ENCODE results near the gene NECTIN1.

The NECTIN1 gene

GRCh38 chr11:119652907-119653659, 75.9 kb downstream of the NECTIN1 start:
- no peak for ATAC-seq
- TF ChIP-seq RARB (CRISPR knock-in tag; IDR thresholded peaks at IDR 0.05) (no peak), ESRRG (CRISPR knock-in tag; IDR thresholded peaks at IDR 0.05) (no peak), TCF4 (CRISPR knock-in tag; IDR thresholded peaks at IDR 0.05; ENCODE audit: borderline replicate concordance) (no peak), TOX (CRISPR knock-in tag; IDR thresholded peaks at IDR 0.05; ENCODE audit: borderline replicate concordance) (no peak)
- TF ChIP-seq, protein P1, sequence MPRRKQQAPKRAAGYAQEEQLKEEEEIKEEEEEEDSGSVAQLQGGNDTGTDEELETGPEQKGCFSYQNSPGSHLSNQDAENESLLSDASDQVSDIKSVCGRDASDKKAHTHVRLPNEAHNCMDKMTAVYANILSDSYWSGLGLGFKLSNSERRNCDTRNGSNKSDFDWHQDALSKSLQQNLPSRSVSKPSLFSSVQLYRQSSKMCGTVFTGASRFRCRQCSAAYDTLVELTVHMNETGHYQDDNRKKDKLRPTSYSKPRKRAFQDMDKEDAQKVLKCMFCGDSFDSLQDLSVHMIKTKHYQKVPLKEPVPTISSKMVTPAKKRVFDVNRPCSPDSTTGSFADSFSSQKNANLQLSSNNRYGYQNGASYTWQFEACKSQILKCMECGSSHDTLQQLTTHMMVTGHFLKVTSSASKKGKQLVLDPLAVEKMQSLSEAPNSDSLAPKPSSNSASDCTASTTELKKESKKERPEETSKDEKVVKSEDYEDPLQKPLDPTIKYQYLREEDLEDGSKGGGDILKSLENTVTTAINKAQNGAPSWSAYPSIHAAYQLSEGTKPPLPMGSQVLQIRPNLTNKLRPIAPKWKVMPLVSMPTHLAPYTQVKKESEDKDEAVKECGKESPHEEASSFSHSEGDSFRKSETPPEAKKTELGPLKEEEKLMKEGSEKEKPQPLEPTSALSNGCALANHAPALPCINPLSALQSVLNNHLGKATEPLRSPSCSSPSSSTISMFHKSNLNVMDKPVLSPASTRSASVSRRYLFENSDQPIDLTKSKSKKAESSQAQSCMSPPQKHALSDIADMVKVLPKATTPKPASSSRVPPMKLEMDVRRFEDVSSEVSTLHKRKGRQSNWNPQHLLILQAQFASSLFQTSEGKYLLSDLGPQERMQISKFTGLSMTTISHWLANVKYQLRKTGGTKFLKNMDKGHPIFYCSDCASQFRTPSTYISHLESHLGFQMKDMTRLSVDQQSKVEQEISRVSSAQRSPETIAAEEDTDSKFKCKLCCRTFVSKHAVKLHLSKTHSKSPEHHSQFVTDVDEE (CRISPR knock-in tag; IDR thresholded peaks at IDR 0.05): no peak

DNA sequence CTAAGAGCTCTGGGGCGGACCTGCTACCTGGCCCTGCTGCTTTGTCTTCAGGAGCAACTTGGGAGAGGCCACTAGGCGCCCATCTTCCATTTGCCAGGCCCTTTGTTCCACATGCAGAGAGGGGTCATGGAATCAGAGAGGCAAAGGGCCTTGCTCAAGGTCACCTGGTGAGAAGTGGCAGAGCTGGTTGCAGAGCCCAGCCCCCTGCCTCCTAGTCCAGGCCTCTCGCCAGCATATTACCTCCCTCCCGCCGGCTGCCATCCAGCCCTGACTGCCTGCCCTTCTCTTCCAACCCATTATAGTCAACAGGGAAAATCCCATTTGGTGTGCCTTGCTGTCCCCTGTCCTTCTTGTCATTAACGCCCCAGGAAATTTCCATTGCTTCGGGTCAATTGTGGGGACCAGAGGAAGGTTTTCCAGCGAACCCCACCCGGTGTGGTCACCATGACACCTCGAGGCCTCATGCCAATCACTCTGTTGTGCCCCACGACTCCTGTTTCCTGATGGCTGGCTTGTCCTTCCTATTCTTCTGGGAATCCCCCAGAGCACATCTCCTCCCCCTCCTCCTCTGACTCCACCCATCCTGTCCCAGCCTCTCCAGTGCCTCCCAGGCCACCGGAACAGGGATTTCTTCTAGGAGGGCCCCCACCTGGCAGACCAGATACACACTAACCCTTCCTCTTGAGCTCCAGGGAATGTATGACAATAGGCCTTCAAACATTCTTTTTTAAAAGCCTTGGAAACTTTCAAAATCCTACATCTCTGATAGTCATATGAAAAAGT, 77.0 kb downstream of the NECTIN1 start:
- TF ChIP-seq ZC3H10 (CRISPR knock-in tag; IDR thresholded peaks at IDR 0.05): no peak
- TF ChIP-seq ZFP3 (CRISPR knock-in tag; IDR thresholded peaks at IDR 0.05): no peak
- TF ChIP-seq GLIS3 (CRISPR knock-in tag; IDR thresholded peaks at IDR 0.05): no peak
- TF ChIP-seq ZNF565 (CRISPR knock-in tag; conservative IDR thresholded peaks at IDR 0.05; ENCODE audit: low read depth): no peak
- no peak for ATAC-seq

GRCh38 chr11:119650251-119650650, 78.7 kb downstream of the NECTIN1 start:
- no peak for ATAC-seq
- no peak for TF ChIP-seq BACH2 (CRISPR knock-in tag; IDR thresholded peaks at IDR 0.05; ENCODE audit: borderline replicate concordance)
- no peak for TF ChIP-seq CSRNP3 (CRISPR knock-in tag; IDR thresholded peaks at IDR 0.05)
- TF ChIP-seq OSR1 (CRISPR knock-in tag; IDR thresholded peaks at IDR 0.05): no peak
- no peak for TF ChIP-seq SNAI2 (CRISPR knock-in tag; IDR thresholded peaks at IDR 0.05)
- TF ChIP-seq, protein P2, sequence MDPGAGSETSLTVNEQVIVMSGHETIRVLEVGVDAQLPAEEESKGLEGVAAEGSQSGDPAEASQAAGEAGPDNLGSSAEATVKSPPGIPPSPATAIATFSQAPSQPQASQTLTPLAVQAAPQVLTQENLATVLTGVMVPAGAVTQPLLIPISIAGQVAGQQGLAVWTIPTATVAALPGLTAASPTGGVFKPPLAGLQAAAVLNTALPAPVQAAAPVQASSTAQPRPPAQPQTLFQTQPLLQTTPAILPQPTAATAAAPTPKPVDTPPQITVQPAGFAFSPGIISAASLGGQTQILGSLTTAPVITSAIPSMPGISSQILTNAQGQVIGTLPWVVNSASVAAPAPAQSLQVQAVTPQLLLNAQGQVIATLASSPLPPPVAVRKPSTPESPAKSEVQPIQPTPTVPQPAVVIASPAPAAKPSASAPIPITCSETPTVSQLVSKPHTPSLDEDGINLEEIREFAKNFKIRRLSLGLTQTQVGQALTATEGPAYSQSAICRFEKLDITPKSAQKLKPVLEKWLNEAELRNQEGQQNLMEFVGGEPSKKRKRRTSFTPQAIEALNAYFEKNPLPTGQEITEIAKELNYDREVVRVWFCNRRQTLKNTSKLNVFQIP (CRISPR knock-in tag; IDR thresholded peaks at IDR 0.05; ENCODE audit: borderline replicate concordance, low read depth): no peak
- no peak for TF ChIP-seq ZFP30 (CRISPR knock-in tag; IDR thresholded peaks at IDR 0.05)
- TF ChIP-seq ESRRG (CRISPR knock-in tag; IDR thresholded peaks at IDR 0.05): no peak
- no peak for TF ChIP-seq TOX (CRISPR knock-in tag; IDR thresholded peaks at IDR 0.05; ENCODE audit: borderline replicate concordance)
- TF ChIP-seq PPARA (CRISPR knock-in tag; IDR thresholded peaks at IDR 0.05; ENCODE audit: borderline replicate concordance): no peak
- no peak for TF ChIP-seq ZC3H10 (CRISPR knock-in tag; IDR thresholded peaks at IDR 0.05)
- TF ChIP-seq RARB (CRISPR knock-in tag; IDR thresholded peaks at IDR 0.05): no peak
- no peak for TF ChIP-seq ZFP3 (CRISPR knock-in tag; IDR thresholded peaks at IDR 0.05)
- TF ChIP-seq, protein P3, sequence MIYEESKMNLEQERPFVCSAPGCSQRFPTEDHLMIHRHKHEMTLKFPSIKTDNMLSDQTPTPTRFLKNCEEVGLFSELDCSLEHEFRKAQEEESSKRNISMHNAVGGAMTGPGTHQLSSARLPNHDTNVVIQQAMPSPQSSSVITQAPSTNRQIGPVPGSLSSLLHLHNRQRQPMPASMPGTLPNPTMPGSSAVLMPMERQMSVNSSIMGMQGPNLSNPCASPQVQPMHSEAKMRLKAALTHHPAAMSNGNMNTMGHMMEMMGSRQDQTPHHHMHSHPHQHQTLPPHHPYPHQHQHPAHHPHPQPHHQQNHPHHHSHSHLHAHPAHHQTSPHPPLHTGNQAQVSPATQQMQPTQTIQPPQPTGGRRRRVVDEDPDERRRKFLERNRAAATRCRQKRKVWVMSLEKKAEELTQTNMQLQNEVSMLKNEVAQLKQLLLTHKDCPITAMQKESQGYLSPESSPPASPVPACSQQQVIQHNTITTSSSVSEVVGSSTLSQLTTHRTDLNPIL (CRISPR knock-in tag; IDR thresholded peaks at IDR 0.05; ENCODE audit: low read depth): no peak
- TF ChIP-seq ZNF70 (CRISPR knock-in tag; IDR thresholded peaks at IDR 0.05): no peak
- TF ChIP-seq ARNTL (CRISPR knock-in tag; IDR thresholded peaks at IDR 0.05; ENCODE audit: borderline replicate concordance, low read depth): no peak
- TF ChIP-seq, protein P4, sequence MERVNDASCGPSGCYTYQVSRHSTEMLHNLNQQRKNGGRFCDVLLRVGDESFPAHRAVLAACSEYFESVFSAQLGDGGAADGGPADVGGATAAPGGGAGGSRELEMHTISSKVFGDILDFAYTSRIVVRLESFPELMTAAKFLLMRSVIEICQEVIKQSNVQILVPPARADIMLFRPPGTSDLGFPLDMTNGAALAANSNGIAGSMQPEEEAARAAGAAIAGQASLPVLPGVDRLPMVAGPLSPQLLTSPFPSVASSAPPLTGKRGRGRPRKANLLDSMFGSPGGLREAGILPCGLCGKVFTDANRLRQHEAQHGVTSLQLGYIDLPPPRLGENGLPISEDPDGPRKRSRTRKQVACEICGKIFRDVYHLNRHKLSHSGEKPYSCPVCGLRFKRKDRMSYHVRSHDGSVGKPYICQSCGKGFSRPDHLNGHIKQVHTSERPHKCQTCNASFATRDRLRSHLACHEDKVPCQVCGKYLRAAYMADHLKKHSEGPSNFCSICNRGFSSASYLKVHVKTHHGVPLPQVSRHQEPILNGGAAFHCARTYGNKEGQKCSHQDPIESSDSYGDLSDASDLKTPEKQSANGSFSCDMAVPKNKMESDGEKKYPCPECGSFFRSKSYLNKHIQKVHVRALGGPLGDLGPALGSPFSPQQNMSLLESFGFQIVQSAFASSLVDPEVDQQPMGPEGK (CRISPR knock-in tag; IDR thresholded peaks at IDR 0.05; ENCODE audit: borderline replicate concordance): no peak
- no peak for TF ChIP-seq TCF4 (CRISPR knock-in tag; IDR thresholded peaks at IDR 0.05; ENCODE audit: borderline replicate concordance)
- no peak for TF ChIP-seq ISL1 (CRISPR knock-in tag; IDR thresholded peaks at IDR 0.05)
- TF ChIP-seq ZNF8 (CRISPR knock-in tag; IDR thresholded peaks at IDR 0.05): no peak
- no peak for TF ChIP-seq ZNF565 (CRISPR knock-in tag; conservative IDR thresholded peaks at IDR 0.05; ENCODE audit: low read depth)

Data from SK-N-SH treated with all-trans-retinoic acid at 6 μM for 48 hours (cell line).